GM10266 (cell line): ENCODE measurements around the gene CIB2.

ENCODE experiments used
- DNase-seq: peaks from one replicate; pipeline ENCODE4 v3.0.0; 2012; ENCODE audit errors: extremely low spot score
- TF ChIP-seq, protein P1 (sequence below): IDR thresholded peaks from 2 replicates; pipeline ENCODE4 v1.5.1; 2012; ENCODE audit warnings: mild to moderate bottlenecking, low read depth; ENCODE audit not compliant: control insufficient read depth, insufficient read depth; ENCODE audit errors: missing control alignments

Gene CIB2

GRCh38 chr15:78105476-78106241 is 25.6 kb downstream of the CIB2 start:
- no peak for DNase-seq
- TF ChIP-seq, protein P1, sequence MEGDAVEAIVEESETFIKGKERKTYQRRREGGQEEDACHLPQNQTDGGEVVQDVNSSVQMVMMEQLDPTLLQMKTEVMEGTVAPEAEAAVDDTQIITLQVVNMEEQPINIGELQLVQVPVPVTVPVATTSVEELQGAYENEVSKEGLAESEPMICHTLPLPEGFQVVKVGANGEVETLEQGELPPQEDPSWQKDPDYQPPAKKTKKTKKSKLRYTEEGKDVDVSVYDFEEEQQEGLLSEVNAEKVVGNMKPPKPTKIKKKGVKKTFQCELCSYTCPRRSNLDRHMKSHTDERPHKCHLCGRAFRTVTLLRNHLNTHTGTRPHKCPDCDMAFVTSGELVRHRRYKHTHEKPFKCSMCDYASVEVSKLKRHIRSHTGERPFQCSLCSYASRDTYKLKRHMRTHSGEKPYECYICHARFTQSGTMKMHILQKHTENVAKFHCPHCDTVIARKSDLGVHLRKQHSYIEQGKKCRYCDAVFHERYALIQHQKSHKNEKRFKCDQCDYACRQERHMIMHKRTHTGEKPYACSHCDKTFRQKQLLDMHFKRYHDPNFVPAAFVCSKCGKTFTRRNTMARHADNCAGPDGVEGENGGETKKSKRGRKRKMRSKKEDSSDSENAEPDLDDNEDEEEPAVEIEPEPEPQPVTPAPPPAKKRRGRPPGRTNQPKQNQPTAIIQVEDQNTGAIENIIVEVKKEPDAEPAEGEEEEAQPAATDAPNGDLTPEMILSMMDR, result no peak

- DNase-seq, result no peak
Observed at GRCh38 chr15:78104566-78105475, 26.4 kb downstream of the CIB2 start.

DNA sequence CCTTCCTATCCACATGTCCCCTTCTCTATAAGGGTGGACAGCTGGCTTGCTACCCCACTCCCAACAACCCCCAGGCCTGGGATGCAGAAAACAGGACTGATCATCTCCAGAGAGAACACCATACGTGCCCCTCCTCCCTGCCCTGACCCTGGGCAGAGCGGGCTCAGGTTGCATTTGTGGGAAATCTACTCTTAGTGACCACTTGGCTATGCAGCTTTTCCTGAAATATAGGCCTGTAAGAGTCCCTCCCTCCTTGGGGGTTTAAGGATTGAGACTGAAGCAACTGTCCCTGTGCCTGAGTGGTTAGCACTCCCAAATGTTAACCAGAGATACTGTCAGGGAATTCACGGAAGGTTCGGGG is 27.1 kb downstream of the CIB2 start:
- no peak for DNase-seq

More at GRCh38 chr15:78104566-78105475, 26.4 kb downstream of the CIB2 start:
- TF ChIP-seq, protein P1, result no peak

DNA sequence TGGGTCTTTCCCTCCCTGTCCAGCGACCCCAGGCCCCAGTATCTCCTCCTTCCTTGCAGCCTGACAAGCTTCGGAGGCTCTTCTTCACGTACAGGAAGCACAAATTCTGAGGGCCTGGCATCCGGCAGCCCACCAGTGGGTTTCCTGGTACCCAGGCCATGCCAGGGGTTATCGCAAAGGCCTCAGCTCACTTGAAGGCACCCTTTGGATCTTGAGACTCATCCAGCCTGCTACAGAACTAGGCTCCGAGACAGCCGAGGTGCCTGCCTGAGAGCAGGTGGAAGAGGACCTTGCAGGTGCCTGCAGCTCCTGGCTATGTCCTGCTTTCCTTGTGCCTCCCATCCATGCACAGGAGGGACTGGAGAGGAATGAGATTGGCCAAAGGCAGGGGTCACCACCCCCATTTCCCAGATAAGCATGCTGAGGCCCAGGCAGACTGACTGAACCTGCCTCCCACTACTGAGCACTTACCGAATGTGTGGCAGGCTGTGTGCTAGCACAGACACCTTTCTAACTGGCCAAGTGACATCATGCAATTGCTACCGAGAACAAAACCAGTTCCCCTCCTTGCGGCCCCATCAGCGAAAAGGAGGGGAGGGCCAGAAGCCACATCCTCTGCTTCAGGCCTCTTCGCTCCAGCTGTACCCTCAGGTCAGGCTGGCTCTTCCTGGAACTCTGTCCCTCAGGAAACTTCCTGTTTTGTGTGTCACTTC is 27.7 kb downstream of the CIB2 start:
- DNase-seq, result peak; percentile 83
- TF ChIP-seq, protein P1, result no peak

More for the DNA sequence above, 27.1 kb downstream of the CIB2 start:
- TF ChIP-seq, protein P1, result no peak

GRCh38 chr15:78102741-78103140 is 28.5 kb downstream of the CIB2 start:
- DNase-seq, result no peak
- TF ChIP-seq, protein P1, result no peak

- TF ChIP-seq, protein P1, result no peak
- DNase-seq, result no peak
Observed at GRCh38 chr15:78102211-78102610, 29.0 kb downstream of the CIB2 start.
